PFSK-1 (cell line): ENCODE results near the gene TRPM2.

Experiments used
- FOXP2 ChIP-seq: optimal IDR thresholded peaks from 2 replicates; pipeline ENCODE3; 2011; ENCODE audit warnings: borderline replicate concordance, control low read depth, inconsistent platforms; ENCODE audit not compliant: insufficient read depth; ENCODE audit errors: extremely low read length, extremely low read depth
- POLR2AphosphoS5 ChIP-seq: IDR thresholded peaks from 2 replicates; pipeline ENCODE4 v1.6.1; 2012; ENCODE audit warnings: low read depth, mild to moderate bottlenecking, control low read depth, low read length, moderate library complexity
- SIN3A ChIP-seq: IDR thresholded peaks from 2 replicates; pipeline ENCODE4 v1.6.1; 2012; ENCODE audit warnings: mild to moderate bottlenecking, low read length, moderate library complexity, borderline replicate concordance; ENCODE audit not compliant: insufficient read depth
- TAF1 ChIP-seq: IDR thresholded peaks from 2 replicates; pipeline ENCODE4 v1.6.1; 2012; ENCODE audit warnings: low read length, control low read depth, borderline replicate concordance; ENCODE audit not compliant: insufficient read depth
- TF ChIP-seq, protein P1 (sequence below), 2 experiments: IDR thresholded peaks; 2 replicates each; pipeline versions ENCODE4 v1.6.1 to v1.8.0; 2011 to 2012; ENCODE audit warnings: low read depth in 2 of 2, low read length in 2 of 2, control low read depth in 1 of 2, inconsistent platforms in 1 of 2, mild to moderate bottlenecking in 1 of 2, moderate library complexity in 1 of 2; ENCODE audit not compliant: insufficient read depth in 1 of 2

The TRPM2 gene

DNA sequence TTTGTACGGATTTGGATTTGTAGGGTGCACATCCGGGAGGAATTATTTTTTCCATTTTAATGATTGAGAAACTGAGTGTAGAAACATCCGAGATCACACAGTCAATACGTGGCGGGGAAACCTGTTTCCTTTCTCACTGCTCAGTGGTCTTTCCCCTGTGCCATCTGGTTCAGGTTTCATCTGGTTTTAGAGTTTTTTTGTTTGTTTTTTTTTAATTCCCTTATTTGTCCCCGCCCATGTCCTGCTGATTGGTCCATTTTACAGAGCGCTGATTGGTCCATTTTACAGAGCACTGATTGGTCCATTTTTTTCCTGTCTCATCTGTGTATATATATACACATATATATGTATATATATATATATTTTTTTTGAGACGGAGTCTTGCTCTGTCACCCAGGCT lies 6.0 kb downstream of the TRPM2 start:
- no peak for TF ChIP-seq SIN3A

DNA sequence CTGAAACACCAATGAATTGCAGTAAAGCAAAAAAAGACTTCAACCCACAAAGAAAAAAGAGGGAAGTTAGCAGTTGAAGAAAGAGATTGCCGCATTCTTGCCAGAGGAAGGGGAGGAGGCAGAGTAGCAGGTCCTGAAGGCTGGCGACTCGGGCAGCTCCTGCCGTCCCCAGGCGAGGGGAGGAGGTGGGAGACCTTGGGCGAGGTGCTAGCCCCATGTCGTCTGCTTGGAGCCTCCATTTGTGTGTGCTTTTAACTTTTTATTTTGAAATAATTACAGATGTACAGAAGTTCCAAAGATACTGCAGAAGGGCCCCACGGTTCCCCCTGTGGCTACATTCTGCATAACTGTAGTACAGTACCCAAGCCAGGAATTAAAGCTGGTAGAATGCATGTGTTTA lies 6.7 kb downstream of the TRPM2 start:
- TF ChIP-seq SIN3A (no peak), FOXP2 (no peak), POLR2AphosphoS5 (no peak)
- TF ChIP-seq, protein P1, sequence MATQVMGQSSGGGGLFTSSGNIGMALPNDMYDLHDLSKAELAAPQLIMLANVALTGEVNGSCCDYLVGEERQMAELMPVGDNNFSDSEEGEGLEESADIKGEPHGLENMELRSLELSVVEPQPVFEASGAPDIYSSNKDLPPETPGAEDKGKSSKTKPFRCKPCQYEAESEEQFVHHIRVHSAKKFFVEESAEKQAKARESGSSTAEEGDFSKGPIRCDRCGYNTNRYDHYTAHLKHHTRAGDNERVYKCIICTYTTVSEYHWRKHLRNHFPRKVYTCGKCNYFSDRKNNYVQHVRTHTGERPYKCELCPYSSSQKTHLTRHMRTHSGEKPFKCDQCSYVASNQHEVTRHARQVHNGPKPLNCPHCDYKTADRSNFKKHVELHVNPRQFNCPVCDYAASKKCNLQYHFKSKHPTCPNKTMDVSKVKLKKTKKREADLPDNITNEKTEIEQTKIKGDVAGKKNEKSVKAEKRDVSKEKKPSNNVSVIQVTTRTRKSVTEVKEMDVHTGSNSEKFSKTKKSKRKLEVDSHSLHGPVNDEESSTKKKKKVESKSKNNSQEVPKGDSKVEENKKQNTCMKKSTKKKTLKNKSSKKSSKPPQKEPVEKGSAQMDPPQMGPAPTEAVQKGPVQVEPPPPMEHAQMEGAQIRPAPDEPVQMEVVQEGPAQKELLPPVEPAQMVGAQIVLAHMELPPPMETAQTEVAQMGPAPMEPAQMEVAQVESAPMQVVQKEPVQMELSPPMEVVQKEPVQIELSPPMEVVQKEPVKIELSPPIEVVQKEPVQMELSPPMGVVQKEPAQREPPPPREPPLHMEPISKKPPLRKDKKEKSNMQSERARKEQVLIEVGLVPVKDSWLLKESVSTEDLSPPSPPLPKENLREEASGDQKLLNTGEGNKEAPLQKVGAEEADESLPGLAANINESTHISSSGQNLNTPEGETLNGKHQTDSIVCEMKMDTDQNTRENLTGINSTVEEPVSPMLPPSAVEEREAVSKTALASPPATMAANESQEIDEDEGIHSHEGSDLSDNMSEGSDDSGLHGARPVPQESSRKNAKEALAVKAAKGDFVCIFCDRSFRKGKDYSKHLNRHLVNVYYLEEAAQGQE (IDR thresholded peaks at IDR 0.05; ENCODE audit: insufficient read depth in 1 of 2, low read depth in 2 of 2, low read length in 2 of 2): no peak

DNA sequence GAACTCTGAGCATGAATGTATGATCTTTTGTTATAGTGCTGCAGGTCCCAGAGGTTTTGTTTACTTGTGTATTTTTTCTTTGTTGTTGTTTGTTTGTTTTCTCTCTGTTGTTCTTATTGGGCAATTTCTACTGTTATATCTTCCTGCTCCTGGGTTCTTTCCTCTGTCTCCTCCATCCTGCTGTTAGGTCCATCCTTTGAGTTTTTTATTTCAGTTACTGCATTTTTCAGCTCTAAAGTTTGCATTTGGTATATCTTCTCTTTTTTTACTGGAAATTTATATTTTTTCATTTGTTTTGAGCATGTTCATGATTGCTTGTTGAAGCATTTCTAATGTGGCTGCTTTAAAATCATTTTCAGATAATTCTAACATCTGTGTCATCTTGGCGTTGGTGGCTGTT lies 9.9 kb downstream of the TRPM2 start:
- TF ChIP-seq SIN3A: no peak
- TF ChIP-seq TAF1: no peak
- TF ChIP-seq, protein P1 (IDR thresholded peaks at IDR 0.05; ENCODE audit: insufficient read depth in 1 of 2, low read depth in 2 of 2, low read length in 2 of 2): no peak
- no peak for TF ChIP-seq FOXP2
- TF ChIP-seq POLR2AphosphoS5: no peak

DNA sequence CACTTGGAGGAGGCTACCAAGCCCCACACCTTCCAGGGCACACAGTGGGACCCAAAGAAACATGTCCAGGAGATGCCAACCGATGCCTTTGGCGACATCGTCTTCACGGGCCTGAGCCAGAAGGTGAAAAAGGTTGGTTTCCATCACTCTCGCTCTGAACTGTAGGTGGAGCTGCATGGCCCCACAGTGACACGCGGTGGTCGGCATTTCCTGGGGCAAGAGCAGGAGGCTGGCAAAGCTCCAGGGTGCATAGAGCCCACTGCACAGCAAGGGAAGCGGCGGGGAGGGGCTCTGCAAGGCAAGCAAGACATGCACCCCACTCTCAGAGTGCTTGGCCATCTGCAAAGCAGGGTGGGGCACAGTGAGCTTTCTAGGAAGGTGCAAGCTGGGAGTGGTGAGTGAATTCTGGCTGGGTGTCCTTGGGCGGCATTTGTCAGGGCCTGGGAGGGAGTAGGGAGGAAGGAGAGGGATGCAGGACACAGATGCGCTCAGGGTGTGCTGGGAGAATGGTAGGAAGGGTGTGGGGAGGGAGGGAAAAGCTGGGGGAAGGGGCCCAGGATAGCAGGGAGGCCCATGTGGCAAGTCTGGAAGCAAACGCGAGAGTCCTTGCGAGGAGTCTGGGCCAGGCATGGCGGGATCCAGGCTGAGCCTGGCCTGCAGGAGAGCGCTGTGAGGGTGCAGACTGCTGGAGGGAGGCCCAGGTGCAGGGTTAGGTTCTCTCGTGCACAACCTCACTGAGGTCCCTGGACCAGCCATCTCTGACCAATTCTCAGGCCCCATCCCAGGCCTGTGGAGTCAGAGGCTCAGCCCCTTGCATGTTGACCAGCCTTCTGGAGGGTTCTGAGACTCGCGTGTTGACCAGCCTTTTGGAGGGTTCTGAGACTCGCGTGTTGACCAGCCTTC lies 11.0 kb downstream of the TRPM2 start:
- TF ChIP-seq POLR2AphosphoS5: no peak
- TF ChIP-seq, protein P1 (IDR thresholded peaks at IDR 0.05; ENCODE audit: insufficient read depth in 1 of 2, low read depth in 2 of 2, low read length in 2 of 2): no peak
- no peak for TF ChIP-seq TAF1
- TF ChIP-seq FOXP2: no peak
- TF ChIP-seq SIN3A: no peak

DNA sequence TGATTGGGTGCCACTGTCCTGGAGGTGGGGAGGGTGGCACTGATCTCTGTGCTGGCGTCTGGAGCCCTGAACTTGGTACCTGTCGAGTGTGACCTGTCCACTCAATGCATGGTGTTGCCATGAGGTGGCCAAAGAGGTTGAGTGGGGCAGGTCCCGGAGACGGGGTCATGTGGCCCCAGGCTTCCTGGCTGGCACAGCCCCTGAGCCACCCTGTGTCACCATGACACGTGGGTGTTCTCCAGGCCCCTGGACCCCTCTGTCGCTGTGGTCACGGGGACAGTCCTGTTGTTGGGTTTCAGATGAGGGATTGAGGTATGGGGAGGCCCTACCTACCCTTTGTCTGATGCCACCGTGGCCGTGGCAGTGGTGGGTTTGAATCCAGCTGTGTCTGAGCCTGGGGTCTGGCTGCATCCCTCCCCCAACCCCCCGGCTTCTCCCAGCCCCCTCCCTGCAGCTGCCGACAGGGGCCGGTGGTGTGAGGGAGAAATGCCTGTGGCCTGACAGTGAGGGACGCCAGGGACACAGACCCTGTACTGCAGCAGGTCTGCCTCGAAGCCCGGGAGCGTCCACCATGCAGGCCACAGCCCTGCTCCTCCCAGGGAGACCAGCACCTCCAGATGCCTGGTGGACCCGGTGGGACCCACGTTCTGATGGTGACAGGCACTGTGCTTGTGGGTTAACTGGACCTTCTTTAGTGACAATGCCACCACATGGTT lies 12.0 kb downstream of the TRPM2 start:
- no peak for TF ChIP-seq FOXP2
- TF ChIP-seq, protein P1 (IDR thresholded peaks at IDR 0.05; ENCODE audit: insufficient read depth in 1 of 2, low read depth in 2 of 2, low read length in 2 of 2): no peak
- TF ChIP-seq POLR2AphosphoS5: no peak
- TF ChIP-seq SIN3A: no peak
- no peak for TF ChIP-seq TAF1
